Thyroid gland (tissue), 4 donors: ENCODE measurements around the gene ITGBL1. TPM values are rescaled to one million over a fixed set of nuclear protein-coding genes. Genes with fewer than 3 reads are reported as not detected.
A peak's percentile ranks its signal among the peaks of the same experiment; 100 is the strongest.

Experiments
- DNase-seq, 2 donors: peaks; one replicate each; pipeline ENCODE4 v3.0.0-alpha.2; 2019
- H3K27ac ChIP-seq, 3 donors: fragments of 200-600 bp; sonication (generic); 1 replicate in 2 of 3; 2 replicates in 1 of 3; pipeline ENCODE4 v1.5.1; 2016 to 2019; ENCODE audit warnings: mild to moderate bottlenecking in 1 of 3, moderate library complexity in 1 of 3
- H3K27me3 ChIP-seq: fragments of 200-600 bp; sonication (generic); one replicate; pipeline ENCODE4 v1.5.1; 2019
- H3K36me3 ChIP-seq, 2 donors: fragments of 200-600 bp; sonication (generic); one replicate each; pipeline ENCODE4 v1.5.1; 2016 to 2019
- H3K4me1 ChIP-seq, 2 donors: fragments of 200-600 bp; sonication (generic); one replicate each; pipeline ENCODE4 v1.5.1; 2017 to 2019
- H3K4me3 ChIP-seq, 3 donors: fragments of 200-600 bp; sonication (generic); replicated peaks in 1 of 3; 1 replicate in 2 of 3; 2 replicates in 1 of 3; pipeline ENCODE4 v1.5.1; 2016; ENCODE audit warnings: mild to moderate bottlenecking in 1 of 3
- H3K9me3 ChIP-seq: fragments of 200-600 bp; sonication (generic); one replicate; pipeline ENCODE4 v1.5.1; 2017
- POLR2A ChIP-seq, 2 donors: fragments of 450-650 bp; IDR thresholded peaks; one replicate each; pipeline ENCODE4 v1.6.1; 2017; ENCODE audit warnings: antibody characterized with exemption in 2 of 2, mild to moderate bottlenecking in 2 of 2, moderate library complexity in 1 of 2
- WGBS, 2 donors: methylation state at CpG; one replicate each; pipeline ENCODE4 v1.1.5; 2017; 5-methylcytosine and 5-hydroxymethylcytosine counted together
- intact Hi-C: fragments of 100-400 bp; cut with DNase I; formaldehyde crosslinking; loops from one replicate; pipeline ENCODE4 v1.15.1; 2023
- total RNA-seq, 4 donors: library from RNA; depleted of rRNA; stranded (reverse); fragments of >200 nt; gene quantifications; one replicate each; pipeline ENCODE4 v1.2.3, GENCODE V29; 2016
- TF ChIP-seq, protein P1 (sequence below), 6 experiments: fragments of 200-600 bp in 3 of 6; fragments of 450-650 bp in 3 of 6; sonication (generic) in 3 of 6; IDR thresholded peaks; one replicate each; pipeline ENCODE4 v1.5.1; 2016 to 2019; ENCODE audit warnings: antibody characterized with exemption in 6 of 6, mild to moderate bottlenecking in 2 of 6, inconsistent platforms in 1 of 6, moderate library complexity in 1 of 6

Gene ITGBL1
- total RNA-seq, 4 donors from 2014 or later, result 3.4 to 20.6 (median 4.5) TPM

DNA sequence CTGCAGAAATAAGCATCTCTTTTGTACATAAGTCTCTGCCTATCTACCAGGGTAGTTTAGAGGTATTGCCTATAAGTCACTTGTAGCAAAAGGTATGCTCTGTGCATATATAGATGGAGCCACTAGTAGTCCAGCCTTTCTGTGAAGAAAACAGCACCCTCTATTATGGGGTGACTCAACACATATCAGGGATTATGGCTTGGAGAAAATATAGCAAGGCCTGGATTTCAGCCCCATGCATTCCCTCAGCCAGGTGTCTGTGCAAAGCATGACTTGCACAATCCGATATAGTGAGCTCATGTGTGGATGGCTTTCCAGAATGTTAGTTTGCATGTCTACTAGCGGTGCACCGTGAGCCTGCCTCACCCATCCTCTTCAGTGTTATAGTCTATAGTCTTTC, 22.7 kb upstream of the ITGBL1 start:
- intact Hi-C loops, result no loop called here
- H3K4me1 ChIP-seq, result no peaks in the 10 kb centered on the region
- 92 to 100% methylated on average over 3 of the region's 3 CpGs for WGBS, 2 donors

DNA sequence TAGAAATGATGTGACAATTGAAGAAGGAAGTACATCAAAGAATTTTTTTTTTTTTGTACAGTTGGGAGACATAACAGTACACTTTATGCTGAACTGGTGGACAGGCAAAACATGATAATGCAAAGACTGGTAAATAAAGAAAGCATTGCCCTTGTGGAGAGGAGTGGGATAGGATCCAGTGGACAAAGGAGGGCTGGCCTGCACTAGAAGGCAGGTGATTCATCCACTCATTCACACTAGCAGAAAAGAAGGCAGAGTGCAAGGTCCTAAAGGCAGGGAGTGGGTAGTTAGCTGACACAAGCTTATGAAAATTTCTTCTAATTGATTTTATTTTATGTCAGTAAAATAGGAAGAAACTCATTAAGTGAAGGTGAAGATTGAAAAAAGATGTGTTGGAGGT, 18.6 kb upstream of the ITGBL1 start:
- intact Hi-C loops, result no loop called here
- TF ChIP-seq POLR2A (IDR thresholded peaks at IDR 0.05), result no peak
- TF ChIP-seq, protein P1, sequence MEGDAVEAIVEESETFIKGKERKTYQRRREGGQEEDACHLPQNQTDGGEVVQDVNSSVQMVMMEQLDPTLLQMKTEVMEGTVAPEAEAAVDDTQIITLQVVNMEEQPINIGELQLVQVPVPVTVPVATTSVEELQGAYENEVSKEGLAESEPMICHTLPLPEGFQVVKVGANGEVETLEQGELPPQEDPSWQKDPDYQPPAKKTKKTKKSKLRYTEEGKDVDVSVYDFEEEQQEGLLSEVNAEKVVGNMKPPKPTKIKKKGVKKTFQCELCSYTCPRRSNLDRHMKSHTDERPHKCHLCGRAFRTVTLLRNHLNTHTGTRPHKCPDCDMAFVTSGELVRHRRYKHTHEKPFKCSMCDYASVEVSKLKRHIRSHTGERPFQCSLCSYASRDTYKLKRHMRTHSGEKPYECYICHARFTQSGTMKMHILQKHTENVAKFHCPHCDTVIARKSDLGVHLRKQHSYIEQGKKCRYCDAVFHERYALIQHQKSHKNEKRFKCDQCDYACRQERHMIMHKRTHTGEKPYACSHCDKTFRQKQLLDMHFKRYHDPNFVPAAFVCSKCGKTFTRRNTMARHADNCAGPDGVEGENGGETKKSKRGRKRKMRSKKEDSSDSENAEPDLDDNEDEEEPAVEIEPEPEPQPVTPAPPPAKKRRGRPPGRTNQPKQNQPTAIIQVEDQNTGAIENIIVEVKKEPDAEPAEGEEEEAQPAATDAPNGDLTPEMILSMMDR (IDR thresholded peaks at IDR 0.05), result no peak
- no peak for DNase-seq
- no peak overlapping the region for H3K4me3 ChIP-seq
- H3K9me3 ChIP-seq, result no peaks in the 10 kb centered on the region
- H3K27ac ChIP-seq, result no peak overlapping the region
- H3K27me3 ChIP-seq, result no peaks in the 10 kb centered on the region
- no peaks in the 10 kb centered on the region for H3K36me3 ChIP-seq
- no peaks in the 10 kb centered on the region for H3K4me1 ChIP-seq

More for the DNA sequence above, 22.7 kb upstream of the ITGBL1 start:
- Histone ChIP-seq H3K4me3 (no peak overlapping the region), H3K36me3 (no peaks in the 10 kb centered on the region), H3K27me3 (no peaks in the 10 kb centered on the region), H3K9me3 (no peaks in the 10 kb centered on the region), H3K27ac (no peak overlapping the region)
- TF ChIP-seq POLR2A (IDR thresholded peaks at IDR 0.05), result no peak
- TF ChIP-seq, protein P1 (IDR thresholded peaks at IDR 0.05), result no peak
- DNase-seq, result no peak

DNA sequence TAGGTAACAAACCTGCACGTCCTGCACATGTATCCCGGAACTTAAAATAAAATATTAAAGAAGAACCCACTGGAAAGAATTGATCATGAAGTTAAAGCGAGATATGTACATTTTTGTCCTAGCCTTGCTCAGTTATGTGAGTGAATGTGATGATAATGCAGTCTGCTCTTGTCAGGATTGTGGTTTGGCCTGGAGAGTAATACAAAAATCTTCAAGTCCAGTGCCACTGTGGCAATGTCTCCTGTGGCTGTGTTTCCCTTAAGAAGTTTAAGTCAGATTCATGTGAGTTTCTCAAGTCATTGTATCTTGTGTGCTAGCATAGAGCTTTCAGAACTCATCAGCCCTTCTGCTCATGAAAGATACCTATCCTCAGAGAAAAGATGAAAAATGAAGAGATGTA, 18.0 kb upstream of the ITGBL1 start:
- no peaks in the 10 kb centered on the region for H3K9me3 ChIP-seq
- intact Hi-C loops, result no loop called here
- H3K4me3 ChIP-seq, result no peak overlapping the region
- TF ChIP-seq, protein P1 (IDR thresholded peaks at IDR 0.05), result no peak
- no peak for TF ChIP-seq POLR2A (IDR thresholded peaks at IDR 0.05)
- no peaks in the 10 kb centered on the region for H3K27me3 ChIP-seq
- H3K27ac ChIP-seq, result no peak overlapping the region
- H3K4me1 ChIP-seq, result no peaks in the 10 kb centered on the region
- no peak for DNase-seq
- no peaks in the 10 kb centered on the region for H3K36me3 ChIP-seq
- 88 to 89% methylated on average over 3 of the region's 3 CpGs for WGBS, 2 donors

DNA sequence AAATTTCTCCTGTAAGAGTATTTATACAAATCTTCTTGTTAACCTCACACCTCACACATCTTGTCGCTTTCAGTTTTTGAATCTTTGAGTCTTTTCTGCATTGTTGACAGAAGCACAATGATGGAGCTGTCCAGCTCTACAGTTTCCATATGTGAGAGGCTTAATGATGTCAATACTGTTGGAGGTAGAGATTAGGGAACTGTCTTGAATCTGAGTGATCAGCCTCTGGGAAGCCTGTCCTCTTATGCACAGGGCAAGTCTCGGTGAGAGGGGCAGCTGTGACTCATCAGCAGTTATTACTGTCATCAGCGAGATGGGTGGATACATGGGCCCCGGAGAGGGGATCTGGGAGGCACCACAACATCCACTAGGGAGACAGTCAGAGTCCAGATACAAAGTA, 4.6 kb upstream of the ITGBL1 start:
- H3K27me3 ChIP-seq, result no peaks in the 10 kb centered on the region
- no peak for DNase-seq
- H3K9me3 ChIP-seq, result no peaks in the 10 kb centered on the region
- WGBS, 2 donors, result 73 to 78% methylated on average over 4 of the region's 4 CpGs
- TF ChIP-seq, protein P1 (IDR thresholded peaks at IDR 0.05), result no peak
- TF ChIP-seq POLR2A (IDR thresholded peaks at IDR 0.05), result no peak
- peaks cover 0 to 4% of the 10 kb centered on the region in 2 donors for H3K4me1 ChIP-seq
- no peak overlapping the region for H3K27ac ChIP-seq
- intact Hi-C loops, result no loop called here
- no peak overlapping the region for H3K4me3 ChIP-seq
- H3K36me3 ChIP-seq, result no peaks in the 10 kb centered on the region

DNA sequence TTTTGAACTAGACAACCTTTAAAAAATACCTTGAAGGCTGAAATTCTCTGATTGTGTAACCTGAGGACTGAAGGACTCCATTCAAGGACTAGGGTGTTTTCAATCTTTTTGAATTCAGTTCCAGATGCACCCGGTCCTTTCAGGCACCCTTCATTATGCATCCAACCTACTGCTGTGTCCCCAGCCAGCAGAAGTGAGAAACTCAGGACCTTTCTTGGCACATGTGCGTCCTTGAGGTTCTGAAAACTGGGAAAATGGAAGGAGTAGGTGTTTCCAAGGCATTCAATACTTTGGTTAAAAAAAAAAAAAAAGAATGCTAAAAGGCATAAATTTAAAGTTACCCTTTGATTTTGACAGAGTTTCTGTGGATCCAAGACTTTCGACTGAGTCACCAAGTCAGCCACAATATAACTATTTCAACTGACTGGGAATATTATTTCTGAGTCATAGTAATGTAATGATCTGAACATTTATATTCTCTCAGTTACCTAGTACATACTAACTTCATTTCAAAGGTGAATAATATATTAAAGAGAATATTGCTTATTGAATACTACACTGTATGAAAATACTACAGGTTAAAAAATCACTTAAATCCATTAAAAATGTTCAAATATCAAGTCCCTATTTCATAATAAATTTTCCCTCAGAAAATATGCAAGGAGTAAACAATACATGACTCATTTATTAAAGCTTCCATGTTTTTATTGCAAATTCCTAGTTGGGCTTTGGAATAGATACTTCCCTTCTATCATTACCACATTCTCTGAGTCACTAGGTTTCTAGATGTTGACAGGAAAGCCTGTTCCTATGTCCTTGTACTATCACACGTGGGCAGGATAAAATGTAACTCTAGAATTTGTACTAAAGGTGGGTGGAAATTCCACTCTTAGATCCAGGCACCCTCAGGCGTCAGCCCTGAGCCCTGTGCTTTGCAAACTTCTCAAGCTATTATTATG, 2.4 kb upstream of the ITGBL1 start:
- no peaks in the 10 kb centered on the region for H3K27me3 ChIP-seq
- no peak for TF ChIP-seq POLR2A (IDR thresholded peaks at IDR 0.05)
- WGBS, 2 donors, result 59 to 60% methylated on average over 5 of the region's 5 CpGs
- intact Hi-C loops, result no loop called here
- peak overlapping the region in 1 of 3 donors; percentile 8 for H3K27ac ChIP-seq
- peaks cover 0 to 4% of the 10 kb centered on the region in 2 donors for H3K4me1 ChIP-seq
- H3K4me3 ChIP-seq, result no peak overlapping the region
- H3K9me3 ChIP-seq, result no peaks in the 10 kb centered on the region
- peak in 1 of 2 donors; percentile 22 for DNase-seq
- H3K36me3 ChIP-seq, result no peaks in the 10 kb centered on the region
